K562 (cell line): ENCODE results near the gene TRIM62. TPM values are rescaled to one million over a fixed set of nuclear protein-coding genes. Genes with fewer than 3 reads are reported as not detected.

Experiments used
- ATAC-seq: fragments of 200-7000 bp; cut with Tn5 transposase; 3 replicates; pipeline ENCODE4 v1.9.1; 2020; ENCODE audit warnings: moderate library complexity
- BruUV-seq: library from RNA; stranded (reverse); fragments of 400-500 nt; replicated peaks from 2 replicates; lab custom pipeline; 2021; lab: Mats Ljungman, UMichigan
- CTCF ChIA-PET: fragments of 300-600 bp; formaldehyde crosslinking; extraction: SDS; loops from one replicate; lab custom pipeline; 2021; ENCODE audit warnings: low intra/inter-chr PET ratio; lab: Yijun Ruan, JAX
- POLR2A ChIA-PET: fragments of 300-600, 350-650 bp; sonication (Branson Sonifier 250); formaldehyde crosslinking; extraction: SDS; loops from one replicate; lab custom pipeline; 2021; ENCODE audit warnings: antibody characterized with exemption, inconsistent platforms; lab: Yijun Ruan, JAX
- DNase-seq, 4 experiments: peaks; one replicate each; pipeline versions ENCODE4 v3.0.0 to v3.0.0-alpha.2; 2011 to 2018; ENCODE audit warnings: low spot score in 3 of 4, mixed read lengths in 3 of 4; ENCODE audit errors: extremely low read depth in 1 of 4
- FAIRE-seq: peaks from 2 replicates; lab custom pipeline; 2011; peaks lifted over from hg19 to GRCh38; lab: Jason Lieb, UNC
- H2AFZ ChIP-seq: 2 replicates; pipeline ENCODE4 v1.6.0; 2011; ENCODE audit warnings: low read depth, low read length, control low read depth, inconsistent platforms
- H3K27ac ChIP-seq: fragments of 200-600 bp; 3 replicates; pipeline ENCODE4 v1.8.0; 2011; ENCODE audit warnings: low read depth, mild to moderate bottlenecking, control low read depth, inconsistent platforms, low read length, moderate library complexity, mixed read lengths; ENCODE audit errors: extremely low read depth
- H3K27me3 ChIP-seq, 2 experiments: fragments of 300-600 bp in 1 of 2; 2 replicates in 1 of 2; 3 replicates in 1 of 2; pipeline versions ENCODE4 v1.6.0 to v1.8.0; 2011; ENCODE audit warnings: inconsistent platforms in 2 of 2, low read length in 2 of 2, mild to moderate bottlenecking in 1 of 2, mixed read lengths in 1 of 2, moderate library complexity in 1 of 2; ENCODE audit not compliant: control insufficient read depth in 2 of 2, insufficient read depth in 2 of 2
- H3K36me3 ChIP-seq: fragments of 300-600 bp; 3 replicates; pipeline ENCODE4 v1.8.0; 2011; ENCODE audit warnings: mild to moderate bottlenecking, low read length, inconsistent platforms; ENCODE audit not compliant: control insufficient read depth, insufficient read depth
- H3K4me1 ChIP-seq, 2 experiments: fragments of 200-600 bp in 1 of 2; replicated peaks in 1 of 2; 2 replicates in 1 of 2; 3 replicates in 1 of 2; pipeline versions ENCODE4 v1.5.1 to v1.8.0; 2011; ENCODE audit warnings: inconsistent platforms in 2 of 2, low read length in 2 of 2, mild to moderate bottlenecking in 1 of 2, mixed read lengths in 1 of 2, moderate library complexity in 1 of 2; ENCODE audit not compliant: control insufficient read depth in 2 of 2, insufficient read depth in 2 of 2
- H3K4me2 ChIP-seq: 2 replicates; pipeline ENCODE4 v1.6.1; 2011; ENCODE audit warnings: low read length, control low read depth, inconsistent platforms, mixed read lengths; ENCODE audit not compliant: insufficient read depth
- H3K4me3 ChIP-seq: fragments of 200-600 bp; sonication (generic), shearing (Covaris generic); 2 replicates; pipeline ENCODE4 v1.5.1; 2016; ENCODE audit warnings: control low read depth, inconsistent platforms
- H3K79me2 ChIP-seq: fragments of 200-600 bp; 3 replicates; pipeline ENCODE4 v1.8.0; 2011; ENCODE audit warnings: low read length, inconsistent platforms; ENCODE audit not compliant: control insufficient read depth, insufficient read depth
- H3K9ac ChIP-seq, 2 experiments: 2 replicates each; pipeline versions ENCODE4 v1.6.0 to v1.6.1; 2011; ENCODE audit warnings: low read depth in 2 of 2, low read length in 2 of 2, control low read depth in 1 of 2, inconsistent platforms in 1 of 2, mild to moderate bottlenecking in 1 of 2, mixed read lengths in 1 of 2; ENCODE audit not compliant: insufficient read depth in 1 of 2
- H3K9me1 ChIP-seq: one replicate; pipeline ENCODE4 v1.6.0; 2011; ENCODE audit warnings: inconsistent platforms, mild to moderate bottlenecking, low read length, moderate library complexity; ENCODE audit not compliant: control insufficient read depth, insufficient read depth
- H3K9me3 ChIP-seq: replicated peaks from 2 replicates; pipeline ENCODE4 v1.5.1; 2011; ENCODE audit warnings: low read depth, low read length, inconsistent platforms; ENCODE audit not compliant: control insufficient read depth, insufficient read depth
- H4K20me1 ChIP-seq: replicated peaks from 2 replicates; pipeline ENCODE4 v1.6.1; 2011; ENCODE audit warnings: low read length, inconsistent platforms, mixed read lengths; ENCODE audit not compliant: control insufficient read depth, insufficient read depth
- CHD4 ChIP-seq: fragments of 200-600 bp; sonication (generic); IDR thresholded peaks from 3 replicates; pipeline ENCODE4 v1.6.1; 2012; ENCODE audit warnings: low read depth, mild to moderate bottlenecking, mixed read lengths, low read length, inconsistent platforms; ENCODE audit not compliant: insufficient read depth, insufficient replicate concordance, poor library complexity, severe bottlenecking
- CREBBP ChIP-seq: IDR thresholded peaks from one replicate; pipeline ENCODE4 v1.6.1; 2012; ENCODE audit warnings: low read depth, mild to moderate bottlenecking, control low read depth, inconsistent platforms, low read length
- E2F1 ChIP-seq: sonication (generic); formaldehyde crosslinking; IDR thresholded peaks from 2 replicates; pipeline ENCODE4 v1.8.1; 2023; ENCODE audit warnings: mild to moderate bottlenecking, missing genetic modification reagents, moderate library complexity
- EHMT2 ChIP-seq: fragments of 450-650 bp; IDR thresholded peaks from 2 replicates; pipeline ENCODE4 v1.6.1; 2018; ENCODE audit warnings: antibody characterized with exemption
- PKNOX1 ChIP-seq: fragments of 450-650 bp; IDR thresholded peaks from 2 replicates; pipeline ENCODE4 v1.6.1; 2016
- ZBTB8A ChIP-seq: fragments of 450-650 bp; IDR thresholded peaks from 2 replicates; pipeline ENCODE4 v1.6.1; 2018; ENCODE audit warnings: mild to moderate bottlenecking, moderate library complexity; ENCODE audit not compliant: partially characterized antibody
- ZKSCAN3 ChIP-seq: fragments of 250-450 bp; sonication (Bioruptor Pico); IDR thresholded peaks from 2 replicates; pipeline ENCODE4 v1.4.0; 2020
- ZNF143 ChIP-seq: sonication (generic); formaldehyde crosslinking; IDR thresholded peaks from 2 replicates; pipeline ENCODE4 v1.9.0; 2022; ENCODE audit warnings: mild to moderate bottlenecking, missing genetic modification reagents
- ZNF699 ChIP-seq: fragments of 250-450 bp; sonication (Bioruptor Pico); IDR thresholded peaks from 2 replicates; pipeline ENCODE4 v1.8.0; 2021; ENCODE audit warnings: mild to moderate bottlenecking, moderate library complexity; ENCODE audit not compliant: insufficient replicate concordance
- WGBS: fragments of 100-300 bp; shearing (Covaris generic); methylation state at CpG from one replicate; pipeline ENCODE4 v1.1.6; 2016; ENCODE audit warnings: low coverage, mixed read lengths; ENCODE audit not compliant: insufficient coverage; ENCODE audit errors: missing lambda C conversion rate; 5-methylcytosine and 5-hydroxymethylcytosine counted together
- in situ Hi-C: fragments of 300-500 bp; cut with MboI; formaldehyde crosslinking; loops from 4 replicates; pipeline ENCODE4 v1.15.0; 2018; ENCODE audit warnings: inconsistent platforms, mixed read lengths
- intact Hi-C: fragments of 100-400 bp; cut with micrococcal nuclease; formaldehyde crosslinking; loops from 2 replicates; pipeline ENCODE4 v1.14.2; 2022
- polyA plus RNA-seq, 8 experiments: library from polyadenylated mRNA; depleted of rRNA in 4 of 8; stranded (reverse) in 5 of 8; unstranded in 3 of 8; fragments of >200 nt; fragmentation: Nextera tagmentation in 2 of 8; fragmentation: Illumina TruSeq in 1 of 8; extraction: Ambion mirVana in 2 of 8; extraction: Trizol in 1 of 8; gene quantifications; 2 replicates each; pipeline versions ENCODE4 v1.2.1 to v1.2.3, GENCODE V29; 2011 to 2014; ENCODE audit warnings: inconsistent platforms in 1 of 8, missing spikeins in 1 of 8
- total RNA-seq, 7 experiments: library from RNA; depleted of rRNA in 6 of 7; stranded (reverse); fragments of >200 nt in 6 of 7; fragmentation: Illumina TruSeq in 2 of 7; extraction: Trizol in 2 of 7; gene quantifications; 2 replicates each; pipeline versions ENCODE4 v1.2.1 to v1.2.3, GENCODE V29; 2011 to 2021; ENCODE audit warnings: low replicate concordance in 1 of 7
- TF ChIP-seq, protein P1 (sequence below): fragments of 250-450 bp; sonication (Bioruptor Pico); IDR thresholded peaks from 2 replicates; pipeline ENCODE4 v1.5.0; 2022; ENCODE audit warnings: mild to moderate bottlenecking
- TF ChIP-seq, protein P2 (sequence below), 3 experiments: fragments of 200-800 bp in 1 of 3; sonication (Bioruptor generic) in 1 of 3; sonication (generic) in 1 of 3; formaldehyde crosslinking in 1 of 3; IDR thresholded peaks; 2 replicates each; pipeline versions ENCODE4 v1.6.1 to v1.8.0; 2016 to 2022; ENCODE audit warnings: mild to moderate bottlenecking in 2 of 3, missing compliant biosample characterization in 2 of 3, missing genetic modification characterization in 2 of 3, missing genetic modification reagents in 1 of 3
- TF ChIP-seq, protein P3 (sequence below): fragments of 250-450 bp; sonication (Bioruptor Pico); IDR thresholded peaks from 2 replicates; pipeline ENCODE4 v1.8.0; 2022; ENCODE audit warnings: inconsistent platforms

TRIM62 gene
- total and polyA plus RNA-seq, 9 of the 15 experiments (the other 6 are each of a cell fraction or from before 2014, with no cell fraction given): 0.18 to 2.3 (median 0.52) TPM

GRCh38 chr1:33152685-33153432 is 29.0 kb downstream of the TRIM62 start (continued):
- TF ChIP-seq ZNF699 (no peak), ZBTB8A (no peak), E2F1 (CRISPR knock-in tag) (no peak), ZKSCAN3 (CRISPR knock-in tag) (no peak)
- TF ChIP-seq, protein P1, sequence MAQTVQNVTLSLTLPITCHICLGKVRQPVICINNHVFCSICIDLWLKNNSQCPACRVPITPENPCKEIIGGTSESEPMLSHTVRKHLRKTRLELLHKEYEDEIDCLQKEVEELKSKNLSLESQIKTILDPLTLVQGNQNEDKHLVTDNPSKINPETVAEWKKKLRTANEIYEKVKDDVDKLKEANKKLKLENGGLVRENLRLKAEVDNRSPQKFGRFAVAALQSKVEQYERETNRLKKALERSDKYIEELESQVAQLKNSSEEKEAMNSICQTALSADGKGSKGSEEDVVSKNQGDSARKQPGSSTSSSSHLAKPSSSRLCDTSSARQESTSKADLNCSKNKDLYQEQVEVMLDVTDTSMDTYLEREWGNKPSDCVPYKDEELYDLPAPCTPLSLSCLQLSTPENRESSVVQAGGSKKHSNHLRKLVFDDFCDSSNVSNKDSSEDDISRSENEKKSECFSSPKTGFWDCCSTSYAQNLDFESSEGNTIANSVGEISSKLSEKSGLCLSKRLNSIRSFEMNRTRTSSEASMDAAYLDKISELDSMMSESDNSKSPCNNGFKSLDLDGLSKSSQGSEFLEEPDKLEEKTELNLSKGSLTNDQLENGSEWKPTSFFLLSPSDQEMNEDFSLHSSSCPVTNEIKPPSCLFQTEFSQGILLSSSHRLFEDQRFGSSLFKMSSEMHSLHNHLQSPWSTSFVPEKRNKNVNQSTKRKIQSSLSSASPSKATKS (CRISPR knock-in tag): no peak

- Histone ChIP-seq H3K9me1 (no peaks in the 10 kb centered on the region), H3K4me3 (no peak overlapping the region), H3K27ac (no peak overlapping the region), H3K4me2 (no peak overlapping the region), H4K20me1 (no peaks in the 10 kb centered on the region), H3K79me2 (no peaks in the 10 kb centered on the region), H2AFZ (no peak overlapping the region), H3K4me1 (peaks cover 0 to 5% of the 10 kb centered on the region in 2 experiments; a peak in 1 of 5 replicates), H3K9me3 (no peaks in the 10 kb centered on the region), H3K9ac (no peak overlapping the region), H3K27me3 (peaks cover 13 to 37% of the 10 kb centered on the region in 2 experiments; a peak in 4 of 5 replicates), H3K36me3 (no peaks in the 10 kb centered on the region)
- POLR2A ChIA-PET: interaction anchor here (1.5 kb wide), 1 partner anchor 10 kb away, joined by 3 read pairs; no protein-coding TSS in a partner anchor
- WGBS: 0% methylated on average over 7 of the region's 7 CpGs
- DNase-seq (no peak), FAIRE-seq (no peak), ATAC-seq (no peak)
- no TSS peak for BruUV-seq
- intact Hi-C loops (no loop called here), in situ Hi-C loops (no loop called here)
- CTCF ChIA-PET: no interaction called here
- TF ChIP-seq, protein P2, sequence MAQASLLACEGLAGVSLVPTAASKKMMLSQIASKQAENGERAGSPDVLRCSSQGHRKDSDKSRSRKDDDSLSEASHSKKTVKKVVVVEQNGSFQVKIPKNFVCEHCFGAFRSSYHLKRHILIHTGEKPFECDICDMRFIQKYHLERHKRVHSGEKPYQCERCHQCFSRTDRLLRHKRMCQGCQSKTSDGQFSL (CRISPR knock-in tag; IDR thresholded peaks at IDR 0.05): no peak
- TF ChIP-seq, protein P2 (tag; IDR thresholded peaks at IDR 0.05): no peak
- no peak for TF ChIP-seq PKNOX1
- TF ChIP-seq, protein P3, sequence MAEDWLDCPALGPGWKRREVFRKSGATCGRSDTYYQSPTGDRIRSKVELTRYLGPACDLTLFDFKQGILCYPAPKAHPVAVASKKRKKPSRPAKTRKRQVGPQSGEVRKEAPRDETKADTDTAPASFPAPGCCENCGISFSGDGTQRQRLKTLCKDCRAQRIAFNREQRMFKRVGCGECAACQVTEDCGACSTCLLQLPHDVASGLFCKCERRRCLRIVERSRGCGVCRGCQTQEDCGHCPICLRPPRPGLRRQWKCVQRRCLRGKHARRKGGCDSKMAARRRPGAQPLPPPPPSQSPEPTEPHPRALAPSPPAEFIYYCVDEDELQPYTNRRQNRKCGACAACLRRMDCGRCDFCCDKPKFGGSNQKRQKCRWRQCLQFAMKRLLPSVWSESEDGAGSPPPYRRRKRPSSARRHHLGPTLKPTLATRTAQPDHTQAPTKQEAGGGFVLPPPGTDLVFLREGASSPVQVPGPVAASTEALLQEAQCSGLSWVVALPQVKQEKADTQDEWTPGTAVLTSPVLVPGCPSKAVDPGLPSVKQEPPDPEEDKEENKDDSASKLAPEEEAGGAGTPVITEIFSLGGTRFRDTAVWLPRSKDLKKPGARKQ: no peak
- no peak for TF ChIP-seq CHD4
- TF ChIP-seq CREBBP: no peak
- no peak for TF ChIP-seq ZNF143 (CRISPR knock-in tag)
- TF ChIP-seq EHMT2: no peak
Measured at GRCh38 chr1:33151116-33151515, 30.7 kb downstream of the TRIM62 start.
